ENCODE measurements around the gene MIX23. TPM values are rescaled to one million over a fixed set of nuclear protein-coding genes. Genes with fewer than 3 reads are reported as not detected.

Gene MIX23
- total RNA-seq, 1 experiment from 2014 or later: 76.2 TPM

DNA sequence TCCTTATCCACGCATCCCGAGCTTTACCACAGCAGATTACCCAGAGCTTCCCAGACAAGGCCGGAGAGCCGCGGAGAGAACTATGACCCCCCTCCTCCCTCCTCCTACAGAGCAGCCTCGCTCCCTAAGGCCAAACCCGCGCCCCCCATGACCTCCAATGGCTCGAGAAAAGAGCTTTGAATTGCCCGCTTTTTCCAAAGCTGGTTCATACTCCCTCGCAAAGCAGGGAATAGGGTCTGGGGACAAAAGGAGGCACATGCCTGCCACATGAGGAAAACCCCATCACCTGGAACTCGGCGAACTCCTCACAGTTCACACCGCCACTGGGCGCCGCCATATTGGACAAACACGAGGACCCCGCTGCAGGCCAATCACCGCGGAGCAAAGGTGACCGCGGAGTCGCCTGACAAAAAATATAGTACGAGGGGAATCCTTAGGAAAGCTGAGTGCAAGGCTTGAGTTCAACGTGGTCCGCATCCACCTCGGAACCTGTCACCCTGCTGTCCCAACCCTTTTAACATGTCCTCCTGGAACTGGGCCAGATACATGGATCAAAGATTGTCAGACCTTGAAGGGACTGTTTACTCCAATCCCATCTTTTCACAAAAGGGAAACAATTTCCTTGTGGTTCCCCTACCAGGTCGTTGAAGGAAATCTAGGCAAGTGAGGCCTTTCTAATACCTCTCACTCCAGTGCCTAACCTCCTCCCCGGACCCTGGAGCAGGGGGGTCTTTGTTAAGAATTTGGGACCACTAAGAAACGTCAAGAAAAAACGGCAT lies at the start of gene MIX23 (continued):
- TF ChIP-seq ZFX (IDR thresholded peaks at IDR 0.05) (peak; percentile 56), POLR2AphosphoS5 (IDR thresholded peaks at IDR 0.05; ENCODE audit: low read depth, low read length) (peak; percentile 85), ATF3 (IDR thresholded peaks at IDR 0.05) (no peak), CBX3 (IDR thresholded peaks at IDR 0.05; ENCODE audit: low read depth) (0 out of 2 replicates have a peak, but pooled peaks have one; percentile 17), SP1 (IDR thresholded peaks at IDR 0.05; ENCODE audit: low read depth) (peak; percentile 43; the same call in 1 of the 2 replicates), SIN3A (IDR thresholded peaks at IDR 0.05; ENCODE audit: low read depth) (peak; percentile 66)

- no peak for DNase-seq (ENCODE audit: low read depth, low spot score)
- H3K27me3 ChIP-seq (ENCODE audit: insufficient read depth, low read length): no peaks in the 10 kb centered on the region
- H3K27ac ChIP-seq (ENCODE audit: low read depth, low read length): no peak overlapping the region
- no peak overlapping the region for H3K4me2 ChIP-seq (ENCODE audit: low read length)
- no peak overlapping the region for H3K9ac ChIP-seq (ENCODE audit: low read length)
- peaks cover 22 to 24% of the 10 kb centered on the region in 2 experiments for H3K36me3 ChIP-seq (ENCODE audit: control insufficient read depth in 1 of 2, insufficient read depth in 2 of 2, low read length in 2 of 2)
- no TSS peak for BruUV-seq (replicated peaks)
- ChIA-PET POLR2A (no interaction called here), RAD21 (ENCODE audit: low non-redundant PET in 1 of 2, low total read pairs in 2 of 2, uncharacterized antibody in 2 of 2, unreplicated experiment in 2 of 2) (no interaction called here), CTCF (no interaction called here)
- H3K79me2 ChIP-seq (ENCODE audit: insufficient read depth, low read length): no peaks in the 10 kb centered on the region; the same call in 1 of the 2 replicates
- H3K9me2 ChIP-seq (ENCODE audit: insufficient read depth): no peaks in the 10 kb centered on the region
- H3K9me3 ChIP-seq (ENCODE audit: control insufficient read depth in 1 of 2, insufficient read depth in 1 of 2, low read depth in 1 of 2, low read length in 2 of 2): no peaks in the 10 kb centered on the region
- no peak overlapping the region for H2AFZ ChIP-seq (ENCODE audit: low read depth, low read length, poor library complexity, severe bottlenecking)
- H4K20me1 ChIP-seq (ENCODE audit: insufficient read depth): no peaks in the 10 kb centered on the region
- intact Hi-C loops (cut with micrococcal nuclease): no loop called here
- no peak for TF ChIP-seq JUND (IDR thresholded peaks at IDR 0.05)
- TF ChIP-seq SP1 (IDR thresholded peaks at IDR 0.05; ENCODE audit: low read depth): no peak
- no peak for TF ChIP-seq TCF7L2 (IDR thresholded peaks at IDR 0.05; ENCODE audit: borderline replicate concordance, extremely low read depth, insufficient read depth, insufficient read length)
- no peak for TF ChIP-seq CEBPB (IDR thresholded peaks at IDR 0.05; ENCODE audit: low read depth)
- no peak for TF ChIP-seq SRF (IDR thresholded peaks at IDR 0.05; ENCODE audit: low read depth)
- no peak for TF ChIP-seq ATF3 (IDR thresholded peaks at IDR 0.05)
- no peak for TF ChIP-seq RAD21 (IDR thresholded peaks at IDR 0.05; ENCODE audit: low read depth)
- TF ChIP-seq EZH2 (IDR thresholded peaks at IDR 0.05): no peak
- TF ChIP-seq SIN3A (IDR thresholded peaks at IDR 0.05; ENCODE audit: low read depth): no peak
- TF ChIP-seq, protein P1, sequence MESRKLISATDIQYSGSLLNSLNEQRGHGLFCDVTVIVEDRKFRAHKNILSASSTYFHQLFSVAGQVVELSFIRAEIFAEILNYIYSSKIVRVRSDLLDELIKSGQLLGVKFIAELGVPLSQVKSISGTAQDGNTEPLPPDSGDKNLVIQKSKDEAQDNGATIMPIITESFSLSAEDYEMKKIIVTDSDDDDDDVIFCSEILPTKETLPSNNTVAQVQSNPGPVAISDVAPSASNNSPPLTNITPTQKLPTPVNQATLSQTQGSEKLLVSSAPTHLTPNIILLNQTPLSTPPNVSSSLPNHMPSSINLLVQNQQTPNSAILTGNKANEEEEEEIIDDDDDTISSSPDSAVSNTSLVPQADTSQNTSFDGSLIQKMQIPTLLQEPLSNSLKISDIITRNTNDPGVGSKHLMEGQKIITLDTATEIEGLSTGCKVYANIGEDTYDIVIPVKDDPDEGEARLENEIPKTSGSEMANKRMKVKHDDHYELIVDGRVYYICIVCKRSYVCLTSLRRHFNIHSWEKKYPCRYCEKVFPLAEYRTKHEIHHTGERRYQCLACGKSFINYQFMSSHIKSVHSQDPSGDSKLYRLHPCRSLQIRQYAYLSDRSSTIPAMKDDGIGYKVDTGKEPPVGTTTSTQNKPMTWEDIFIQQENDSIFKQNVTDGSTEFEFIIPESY (IDR thresholded peaks at IDR 0.05; ENCODE audit: extremely low read depth, insufficient replicate concordance, low read length): no peak
- TF ChIP-seq CBX3 (IDR thresholded peaks at IDR 0.05; ENCODE audit: low read depth): no peak
- TF ChIP-seq, protein P2, sequence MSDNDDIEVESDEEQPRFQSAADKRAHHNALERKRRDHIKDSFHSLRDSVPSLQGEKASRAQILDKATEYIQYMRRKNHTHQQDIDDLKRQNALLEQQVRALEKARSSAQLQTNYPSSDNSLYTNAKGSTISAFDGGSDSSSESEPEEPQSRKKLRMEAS (IDR thresholded peaks at IDR 0.05): no peak
- TF ChIP-seq YY1 (IDR thresholded peaks at IDR 0.05; ENCODE audit: extremely low read depth, insufficient replicate concordance, low read depth, low read length): no peak
- ATAC-seq: no peak
- no peaks in the 10 kb centered on the region for H3K4me1 ChIP-seq (ENCODE audit: control insufficient read depth in 1 of 2, insufficient read depth in 2 of 2, low read length in 2 of 2)
- H3K4me3 ChIP-seq (replicated peaks in 1 of 2; ENCODE audit: low read depth in 1 of 2, low read length in 2 of 2): no peak overlapping the region
Observed at GRCh38 chr3:122430371-122430770, 47.3 kb upstream of the MIX23 start.

Measured in HCT116 (cell line).